ENCODE data around the gene FBXW2. TPM values are rescaled to one million over a fixed set of nuclear protein-coding genes. Genes with fewer than 3 reads are reported as not detected.

The FBXW2 gene
- total RNA-seq, 1 donor from 2014 or later, result 67.7 TPM

DNA sequence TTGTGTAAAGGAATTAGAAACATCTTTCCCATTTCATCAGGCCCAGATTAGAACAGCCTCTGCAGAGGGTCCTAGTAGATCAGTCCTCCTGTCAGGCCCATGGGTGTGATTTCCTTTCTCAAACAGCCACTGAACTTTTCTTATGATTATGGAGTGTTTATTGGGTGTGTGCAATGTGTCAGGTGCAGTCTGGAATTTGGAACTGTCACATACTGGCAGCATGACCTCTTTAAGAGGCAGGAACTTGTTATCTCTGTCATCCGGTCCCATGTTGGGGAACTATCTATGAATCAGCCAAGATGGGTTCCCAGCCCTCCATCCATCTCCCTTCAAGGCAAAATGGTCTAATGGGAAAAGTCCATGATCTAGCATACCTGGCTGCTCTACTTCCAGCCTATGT, 67.3 kb downstream of the FBXW2 start:
- no peak overlapping the region for H3K4me3 Mint-ChIP-seq
- no peaks in the 10 kb centered on the region for H3K4me1 Mint-ChIP-seq (ENCODE audit: unreplicated experiment)
- H3K36me3 Mint-ChIP-seq, result no peaks in the 10 kb centered on the region
- no peak for DNase-seq (ENCODE audit: extremely low spot score, unreplicated experiment)
- H3K27me3 Mint-ChIP-seq, result peaks cover 6% of the 10 kb centered on the region
- TF ChIP-seq CTCF (conservative IDR thresholded peaks at IDR 0.05), result no peak
- no peak overlapping the region for H3K27ac Mint-ChIP-seq
- no peaks in the 10 kb centered on the region for H3K9me3 Mint-ChIP-seq

- peaks cover 6% of the 10 kb centered on the region for H3K27me3 Mint-ChIP-seq
- no peak for DNase-seq (ENCODE audit: extremely low spot score, unreplicated experiment)
- no peak overlapping the region for H3K4me3 Mint-ChIP-seq
- no peak for TF ChIP-seq CTCF (conservative IDR thresholded peaks at IDR 0.05)
- H3K36me3 Mint-ChIP-seq, result no peaks in the 10 kb centered on the region
- H3K9me3 Mint-ChIP-seq, result no peaks in the 10 kb centered on the region
- no peaks in the 10 kb centered on the region for H3K4me1 Mint-ChIP-seq (ENCODE audit: unreplicated experiment)
- H3K27ac Mint-ChIP-seq, result no peak overlapping the region
Measured at GRCh38 chr9:120724757-120725400, 68.3 kb downstream of the FBXW2 start.

DNA sequence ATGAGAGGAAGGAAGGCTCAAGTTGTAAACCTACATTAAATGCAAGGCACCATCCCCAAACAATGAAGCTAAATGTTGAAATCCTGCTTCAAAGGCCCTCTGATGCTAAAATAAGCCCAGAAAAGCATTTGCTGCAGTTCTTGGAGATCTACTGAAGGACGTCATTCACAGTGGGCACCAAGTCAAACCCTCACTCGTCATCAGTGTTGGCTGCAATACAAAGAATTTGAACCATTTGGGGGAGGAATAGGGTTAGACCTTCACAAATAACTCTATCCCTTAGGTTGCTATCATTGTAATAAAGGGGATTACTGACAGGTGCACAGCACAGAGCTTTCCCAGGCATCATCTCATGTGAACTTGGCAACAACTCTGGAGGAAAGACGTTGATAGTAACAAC, 69.7 kb downstream of the FBXW2 start:
- Mint-ChIP-seq H3K36me3 (no peaks in the 10 kb centered on the region), H3K27ac (no peak overlapping the region), H3K9me3 (no peaks in the 10 kb centered on the region), H3K4me3 (no peak overlapping the region), H3K27me3 (peaks cover 6% of the 10 kb centered on the region), H3K4me1 (ENCODE audit: unreplicated experiment) (no peaks in the 10 kb centered on the region)
- no peak for TF ChIP-seq CTCF (conservative IDR thresholded peaks at IDR 0.05)
- DNase-seq (ENCODE audit: extremely low spot score, unreplicated experiment), result no peak

DNA sequence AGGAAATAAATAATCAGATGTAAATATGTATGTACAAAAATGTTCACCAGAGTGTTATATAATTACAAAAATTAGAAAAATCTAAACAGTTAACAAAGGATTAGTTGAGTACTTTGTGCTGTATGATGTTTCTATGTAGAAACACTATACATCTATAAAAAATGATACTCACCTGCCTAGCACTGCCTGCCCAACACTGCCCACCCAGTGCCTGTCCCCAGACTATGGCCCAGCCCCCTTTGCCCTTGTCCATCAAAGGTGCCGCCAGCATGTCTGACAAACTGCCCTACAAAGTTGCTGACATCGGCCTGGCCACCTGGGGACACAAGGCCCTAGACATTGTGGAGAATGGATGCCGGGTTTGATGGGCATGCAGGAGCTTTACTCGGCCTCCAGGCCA, 72.8 kb downstream of the FBXW2 start:
- TF ChIP-seq CTCF (conservative IDR thresholded peaks at IDR 0.05), result no peak
- H3K9me3 Mint-ChIP-seq, result no peaks in the 10 kb centered on the region
- H3K36me3 Mint-ChIP-seq, result no peaks in the 10 kb centered on the region
- DNase-seq (ENCODE audit: extremely low spot score, unreplicated experiment), result no peak
- no peak overlapping the region for H3K27ac Mint-ChIP-seq
- H3K4me3 Mint-ChIP-seq, result no peak overlapping the region
- peaks cover 10% of the 10 kb centered on the region for H3K4me1 Mint-ChIP-seq (ENCODE audit: unreplicated experiment)
- no peaks in the 10 kb centered on the region for H3K27me3 Mint-ChIP-seq

DNA sequence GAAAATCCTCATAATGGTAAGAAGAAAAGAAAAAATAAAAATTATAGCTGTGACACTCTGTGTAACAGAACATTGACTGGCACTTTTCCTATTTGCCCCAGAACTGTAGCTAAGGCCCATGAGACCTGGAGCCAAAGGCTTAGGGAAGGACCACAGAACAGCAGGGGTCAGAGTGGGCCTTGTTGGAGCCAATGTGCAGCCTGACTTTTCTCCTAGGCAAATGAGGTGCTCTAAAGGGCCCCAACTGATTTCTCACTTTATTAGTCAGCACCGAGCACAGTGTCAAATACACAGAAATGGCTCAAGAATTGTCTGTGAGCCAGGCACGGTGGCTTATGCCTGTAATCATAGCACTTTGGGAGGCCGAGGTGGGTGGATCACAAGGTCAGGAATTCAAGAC, 74.9 kb downstream of the FBXW2 start:
- H3K36me3 Mint-ChIP-seq, result no peaks in the 10 kb centered on the region
- H3K27ac Mint-ChIP-seq, result no peak overlapping the region

More for the DNA sequence above, 74.9 kb downstream of the FBXW2 start:
- Mint-ChIP-seq H3K4me3 (no peak overlapping the region), H3K9me3 (no peaks in the 10 kb centered on the region), H3K4me1 (ENCODE audit: unreplicated experiment) (peaks cover 10% of the 10 kb centered on the region), H3K27me3 (no peaks in the 10 kb centered on the region)
- DNase-seq (ENCODE audit: extremely low spot score, unreplicated experiment), result no peak
- TF ChIP-seq CTCF (conservative IDR thresholded peaks at IDR 0.05), result no peak
